ENCODE measurements around the gene HDLBP.
"Not testable (repeated sequence)": the region's sequence is repeated elsewhere in the genome, so short reads cannot be mapped to it uniquely, and the experiment has no call there.

HDLBP gene

GRCh38 chr2:241207151-241207550 is 108.3 kb downstream of the HDLBP start:
- DNase-seq: no peak

DNA sequence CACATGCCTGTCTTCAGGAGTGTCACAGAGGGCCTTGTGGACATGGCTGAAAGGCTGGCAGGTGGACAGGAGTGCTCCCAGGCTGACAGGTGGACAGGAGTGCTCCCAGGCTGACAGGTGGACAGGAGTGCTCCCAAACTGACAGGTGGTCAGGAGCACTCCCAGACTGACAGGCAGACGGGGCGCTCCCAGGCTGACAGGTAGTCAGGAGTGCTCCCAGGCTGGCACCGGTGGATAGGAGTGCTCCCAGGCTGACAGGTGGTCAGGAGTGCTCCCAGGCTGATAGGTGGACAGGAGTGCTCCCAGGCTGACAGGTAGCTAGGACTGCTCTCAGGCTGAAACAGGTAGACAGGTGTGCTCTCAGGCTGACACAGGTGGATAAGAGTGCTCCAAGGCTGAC is 110.4 kb downstream of the HDLBP start:
- no peak for DNase-seq

GRCh38 chr2:241204490-241204889 is 111.0 kb downstream of the HDLBP start:
- DNase-seq: no peak

- DNase-seq: no peak
These were observed 111.5 kb downstream of the HDLBP start for GRCh38 chr2:241204010-241204384.

DNA sequence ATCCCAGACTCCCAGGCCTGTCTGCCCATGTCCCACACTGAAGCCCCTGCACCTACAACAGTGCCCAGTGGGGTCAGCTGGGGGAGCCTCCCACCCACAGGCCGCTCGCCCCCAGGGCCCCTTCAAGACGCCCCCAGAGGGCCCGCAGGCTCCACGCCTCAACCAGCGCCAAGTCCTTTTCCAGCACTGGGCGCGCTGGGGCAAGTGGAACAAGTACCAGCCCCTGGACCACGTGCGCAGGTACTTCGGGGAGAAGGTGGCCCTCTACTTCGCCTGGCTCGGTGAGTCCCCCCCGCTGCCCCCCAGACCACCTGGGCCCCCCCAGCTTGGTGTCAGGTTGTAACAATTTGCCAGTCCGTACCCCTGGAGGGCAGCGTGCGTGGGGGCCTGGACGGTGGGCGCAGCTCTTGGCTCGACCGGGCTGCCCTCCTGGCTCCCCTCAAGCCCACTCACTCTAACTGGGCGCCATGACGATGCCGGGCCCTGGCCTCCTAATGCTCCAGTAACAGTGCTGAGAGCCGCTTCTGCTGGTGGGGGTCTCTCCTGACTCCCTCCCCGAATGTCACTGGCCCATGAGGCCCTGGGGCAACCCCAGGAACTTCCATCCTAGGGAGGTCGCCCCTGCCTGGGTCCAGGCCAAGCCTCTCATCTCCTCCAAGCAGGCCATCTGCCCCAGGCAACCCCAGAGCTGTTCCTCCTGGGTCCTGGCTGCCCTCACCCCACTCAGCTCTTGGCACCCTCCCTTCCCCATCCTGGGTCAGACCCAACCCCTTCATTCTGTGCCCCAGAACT is 112.1 kb downstream of the HDLBP start:
- DNase-seq: no peak

DNA sequence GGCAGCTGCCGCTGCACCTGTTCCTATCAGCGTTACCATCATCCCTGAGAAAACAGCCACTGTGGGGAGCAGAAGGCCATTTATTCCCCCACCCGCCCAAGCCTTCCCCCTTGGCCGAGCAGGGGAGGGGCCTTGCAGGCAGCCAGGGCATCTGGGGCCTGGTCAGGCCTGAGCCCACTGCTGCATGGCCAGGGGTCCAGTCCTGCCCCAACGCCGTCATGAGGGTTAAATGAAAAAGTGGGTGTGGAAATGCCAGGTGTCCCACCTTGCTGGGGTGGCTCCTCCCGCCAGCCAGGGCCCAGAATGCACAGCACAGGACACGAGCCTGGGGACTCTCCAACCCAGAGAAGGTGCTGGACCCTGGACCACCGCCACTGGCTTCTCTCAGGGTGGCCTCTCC is 112.8 kb downstream of the HDLBP start:
- no peak for DNase-seq

- DNase-seq: no peak
These were observed 113.2 kb downstream of the HDLBP start for GRCh38 chr2:241202268-241202585.

DNA sequence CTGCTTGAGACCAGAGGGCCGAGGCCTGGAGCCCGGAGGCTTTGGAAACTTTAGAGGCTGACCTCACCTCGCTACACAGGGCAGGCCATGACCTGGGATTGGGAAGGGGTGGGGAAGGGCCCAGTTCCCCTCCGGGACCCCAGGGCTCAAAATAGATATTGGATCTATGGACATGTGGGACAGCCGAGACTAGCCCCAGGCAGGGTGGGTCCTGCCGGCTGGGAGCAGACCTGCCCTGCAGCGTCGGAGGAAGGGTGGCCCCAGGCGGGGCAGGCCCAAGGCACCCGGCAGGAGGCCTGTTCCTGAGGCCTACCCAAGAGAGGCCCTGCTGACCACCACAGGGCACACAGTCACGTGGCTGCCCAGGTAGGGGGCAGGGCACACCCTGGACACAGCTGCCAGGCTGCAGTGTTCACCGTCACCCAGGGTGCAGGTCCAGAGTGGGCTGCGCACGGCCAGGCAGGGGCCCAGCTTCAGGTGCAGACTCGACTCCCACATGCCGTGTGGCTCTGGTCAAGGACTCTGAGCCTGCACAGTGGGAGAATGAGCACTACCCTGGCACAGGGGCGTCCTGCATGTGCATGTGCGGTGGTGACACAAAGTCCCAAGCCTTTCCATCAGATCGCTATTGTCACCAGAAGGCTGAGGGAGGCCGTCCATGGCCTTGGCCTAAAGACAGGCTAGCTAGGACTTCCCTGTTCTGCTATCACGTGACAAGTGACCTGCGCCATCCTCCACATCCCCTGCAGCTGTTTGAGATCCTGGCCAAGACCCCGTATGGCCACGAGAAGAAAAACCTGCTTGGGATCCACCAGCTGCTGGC is 113.8 kb downstream of the HDLBP start:
- DNase-seq: no peak

- DNase-seq: no peak
These were observed 114.6 kb downstream of the HDLBP start for GRCh38 chr2:241200822-241201395.

DNA sequence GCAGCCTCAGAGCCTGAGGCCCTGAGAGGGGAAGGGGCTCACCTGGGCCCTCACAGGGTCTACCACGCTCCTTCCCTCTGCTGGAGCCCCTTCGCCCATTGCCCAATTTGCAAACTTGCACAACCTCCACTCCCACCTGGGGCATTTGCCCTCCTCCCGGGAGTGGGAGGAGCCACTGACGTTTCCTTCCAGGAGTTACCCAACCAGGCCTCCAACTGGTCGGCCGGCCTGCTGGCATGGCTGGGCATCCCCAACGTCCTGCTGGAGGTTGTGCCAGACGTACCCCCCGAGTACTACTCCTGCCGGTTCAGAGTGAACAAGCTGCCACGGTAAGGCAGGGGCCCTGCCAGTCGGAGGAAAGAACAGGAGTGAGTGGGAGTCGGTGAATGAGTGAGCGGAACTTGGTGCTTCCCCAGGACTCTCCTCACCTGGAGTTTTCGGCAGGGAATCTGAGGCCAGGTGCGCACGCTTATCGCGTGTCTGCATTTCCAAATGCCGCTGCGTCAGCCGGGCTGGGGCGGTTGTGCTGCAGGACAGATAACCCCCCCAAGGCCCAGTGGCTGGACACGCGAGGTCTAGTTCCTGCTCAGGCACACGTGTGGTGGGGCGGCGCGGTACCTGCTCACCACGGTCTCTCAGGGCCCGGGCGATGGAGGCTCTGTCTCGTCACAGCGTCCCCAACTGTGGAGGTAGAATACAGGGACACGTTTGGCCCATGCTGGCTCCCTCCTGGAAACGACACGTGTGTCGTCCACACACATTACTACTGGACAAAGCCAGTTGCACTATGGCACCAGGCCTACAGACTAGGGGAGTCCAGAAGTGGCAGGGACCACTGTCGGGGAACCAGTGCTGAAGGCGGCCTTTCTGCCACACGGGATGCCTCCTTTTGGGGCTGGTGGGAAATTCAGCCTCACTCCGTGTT is 115.3 kb downstream of the HDLBP start:
- no peak for DNase-seq

DNA sequence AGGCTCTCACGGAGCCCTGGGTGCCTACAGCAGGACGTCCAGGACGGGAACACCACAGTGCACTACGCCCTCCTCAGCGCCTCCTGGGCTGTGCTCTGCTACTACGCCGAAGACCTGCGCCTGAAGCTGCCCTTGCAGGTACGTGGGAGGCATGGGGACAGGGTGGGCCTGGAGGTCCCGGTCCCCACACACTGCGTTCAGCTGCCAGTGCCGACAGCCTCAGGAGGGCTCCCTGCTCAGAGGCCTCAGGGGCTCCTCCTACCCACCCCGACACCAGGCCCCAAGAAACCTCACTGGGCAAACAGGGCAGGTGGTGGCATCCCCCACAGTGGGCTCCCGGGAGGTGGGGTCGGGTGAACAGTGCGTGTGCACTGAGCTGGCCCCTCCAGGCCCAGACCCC is 116.2 kb downstream of the HDLBP start:
- no peak for DNase-seq

DNA sequence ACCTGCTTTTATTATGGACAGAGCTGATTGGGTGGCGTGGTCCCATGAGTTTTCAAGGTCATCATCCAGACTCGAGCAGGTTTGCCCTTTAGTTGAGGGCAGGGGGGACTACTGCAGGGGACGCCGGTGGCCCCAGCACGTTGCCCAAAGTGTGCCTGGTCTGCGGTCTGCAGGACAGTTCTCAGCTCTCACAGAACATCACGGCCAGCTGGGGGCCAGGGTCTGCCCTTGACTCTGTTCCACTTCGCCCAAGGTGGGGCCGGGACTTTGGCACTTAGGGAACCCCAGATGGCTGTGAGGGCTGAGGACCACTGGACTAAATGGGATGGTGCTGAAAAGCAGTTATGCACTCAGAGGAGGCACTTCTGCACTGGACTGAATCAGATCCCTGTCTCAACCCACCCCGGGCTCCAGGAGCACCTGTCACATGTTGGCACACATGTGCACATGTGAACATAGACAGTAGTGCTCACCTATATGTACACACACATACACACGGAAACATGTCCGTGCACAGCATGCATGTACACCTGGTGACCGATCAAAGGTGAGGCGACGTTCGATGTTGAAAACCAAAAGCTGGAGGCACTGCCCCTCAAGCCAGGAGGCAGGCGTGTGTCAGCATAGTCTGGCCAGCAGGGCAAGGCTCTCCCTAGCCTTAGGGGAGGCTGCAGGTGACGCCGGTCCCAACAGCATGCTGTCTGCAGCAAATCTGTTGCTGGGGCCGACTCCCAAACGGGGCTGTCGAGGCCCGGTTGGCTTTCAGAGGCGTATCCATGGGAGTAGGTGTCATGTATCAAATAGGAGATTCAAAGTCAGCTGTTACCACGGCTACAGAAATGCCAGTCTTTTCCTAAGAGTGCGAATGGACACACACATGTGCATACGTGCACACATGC is 116.8 kb downstream of the HDLBP start:
- DNase-seq: no peak

DNA sequence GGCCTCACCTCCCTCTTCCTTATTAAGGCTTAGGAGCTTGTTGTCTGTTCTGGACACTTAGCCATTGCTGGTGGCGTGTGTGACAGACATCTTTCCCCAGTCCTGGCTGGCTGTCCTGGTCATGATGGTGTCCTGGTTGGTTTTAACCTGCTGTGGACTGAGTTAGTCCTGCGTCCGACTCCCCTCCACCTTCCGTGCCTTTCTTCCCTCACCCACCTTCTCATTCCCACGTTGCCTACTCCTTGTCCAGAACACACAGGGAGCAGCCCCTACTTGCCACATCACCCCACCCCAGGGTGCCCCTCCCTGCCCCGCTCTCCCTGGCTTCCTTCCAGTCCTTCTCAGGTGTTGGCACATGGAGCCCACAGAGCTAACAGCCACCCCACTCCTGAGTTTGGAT is 117.5 kb downstream of the HDLBP start:
- DNase-seq: no peak

DNA sequence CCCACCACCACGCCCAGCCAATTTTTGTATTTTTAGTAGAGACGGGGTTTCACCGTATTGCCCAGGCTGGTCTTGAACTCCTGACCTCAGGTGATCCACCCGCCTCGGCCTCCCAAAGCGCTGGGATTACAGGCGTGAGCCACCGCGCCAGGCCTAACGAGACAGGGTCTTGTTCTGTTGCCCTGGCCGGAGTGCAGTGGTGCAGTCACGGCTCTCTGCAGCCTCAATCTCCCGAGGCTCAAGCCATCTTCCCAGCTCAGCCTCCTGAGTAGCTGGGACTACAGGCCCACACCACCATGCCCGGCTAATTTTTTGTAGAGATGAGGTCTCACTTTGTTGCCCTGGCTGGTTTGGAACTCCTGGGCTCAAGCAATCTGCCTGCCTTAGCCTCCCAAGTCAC is 118.2 kb downstream of the HDLBP start:
- not testable (repeated sequence) for DNase-seq

GRCh38 chr2:241195506-241196130 is 119.9 kb downstream of the HDLBP start:
- DNase-seq: no peak

GRCh38 chr2:241194811-241195210 is 120.7 kb downstream of the HDLBP start:
- DNase-seq: no peak

DNA sequence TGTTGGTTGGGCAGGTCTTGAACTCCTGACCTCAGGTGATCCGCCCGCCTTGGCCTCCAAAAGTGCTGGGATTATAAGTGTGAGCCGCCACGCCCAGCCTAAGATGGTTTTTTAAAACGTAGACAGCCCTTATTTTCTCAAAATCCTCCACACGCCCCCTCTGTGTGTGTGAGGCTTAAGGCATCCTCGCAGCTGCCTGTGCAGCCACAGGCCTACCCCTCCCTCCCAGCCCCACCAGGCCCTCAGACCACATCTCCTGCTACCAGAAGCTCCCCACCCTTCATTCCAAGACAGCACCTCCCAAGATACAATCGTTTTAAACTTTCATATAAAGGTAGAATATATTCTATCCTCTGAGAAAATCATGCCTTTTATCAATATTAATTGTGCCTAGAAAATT is 122.2 kb downstream of the HDLBP start:
- no peak for DNase-seq

DNA sequence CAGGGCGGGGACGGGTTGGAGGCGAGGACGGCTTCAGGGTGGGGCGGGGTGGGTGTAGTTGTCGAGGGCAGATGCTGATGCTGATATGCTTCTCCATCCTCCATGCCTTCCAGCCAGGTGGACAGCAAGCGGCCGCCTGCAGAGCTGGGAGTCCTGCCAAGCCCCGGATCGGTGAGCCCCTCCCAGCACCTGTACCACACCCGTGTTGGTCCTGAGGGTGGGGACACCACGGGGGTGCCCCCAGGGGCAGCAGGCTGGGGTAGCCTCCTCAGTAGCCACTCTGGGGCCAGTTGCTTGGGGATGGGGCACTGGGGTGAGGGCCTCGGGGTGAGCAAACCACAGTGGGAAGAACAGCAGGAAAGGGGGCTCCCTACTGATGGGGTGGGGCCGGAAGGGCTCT is 124.4 kb downstream of the HDLBP start:
- no peak for DNase-seq

GRCh38 chr2:241190291-241190981 is 125.0 kb downstream of the HDLBP start:
- no peak for DNase-seq

DNA sequence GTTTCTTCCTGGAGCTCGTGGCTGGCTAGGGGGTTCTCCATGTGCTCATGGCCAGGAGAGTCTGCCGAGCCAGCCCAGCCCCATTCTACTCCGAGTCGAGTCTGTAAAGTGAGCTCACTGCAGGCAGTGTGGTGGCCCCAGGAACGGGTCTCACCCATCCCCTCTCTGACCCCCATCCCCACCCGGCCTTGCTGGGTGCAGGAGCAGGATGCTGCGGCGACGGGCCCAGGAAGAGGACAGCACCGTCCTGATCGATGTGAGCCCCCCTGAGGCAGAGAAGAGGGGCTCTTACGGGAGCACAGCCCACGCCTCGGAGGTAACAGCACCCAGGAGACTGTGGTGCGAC is 125.6 kb downstream of the HDLBP start:
- DNase-seq: no peak
